ENCODE measurements around the gene MRPS7.
"Not testable (repeated sequence)": the region's sequence is repeated elsewhere in the genome, so short reads cannot be mapped to it uniquely, and the experiment has no call there.

The MRPS7 gene

GRCh38 chr17:75244133-75244866, 17.4 kb upstream of the MRPS7 start:
- no peak for DNase-seq (ENCODE audit: low read depth)

- no peak for DNase-seq (ENCODE audit: low read depth)
These were observed 16.7 kb upstream of the MRPS7 start for GRCh38 chr17:75245011-75245410.

GRCh38 chr17:75246404-75246803, 15.3 kb upstream of the MRPS7 start:
- no peak for DNase-seq (ENCODE audit: low read depth)

GRCh38 chr17:75249564-75249963, 12.1 kb upstream of the MRPS7 start:
- peak; percentile 11 for DNase-seq (ENCODE audit: low read depth)

- peak; percentile 77 for DNase-seq (ENCODE audit: low read depth)
These were observed 11.6 kb upstream of the MRPS7 start for GRCh38 chr17:75250009-75250471.

GRCh38 chr17:75252039-75252816, 9.5 kb upstream of the MRPS7 start:
- DNase-seq (ENCODE audit: low read depth), result no peak

GRCh38 chr17:75255954-75256698, 5.6 kb upstream of the MRPS7 start:
- DNase-seq (ENCODE audit: low read depth), result not testable (repeated sequence)

- not testable (repeated sequence) for DNase-seq (ENCODE audit: low read depth)
These were observed 4.5 kb upstream of the MRPS7 start for GRCh38 chr17:75257228-75257627.

- peak; percentile 58 for DNase-seq (ENCODE audit: low read depth)
These were observed 891 bp upstream of the MRPS7 start for GRCh38 chr17:75260641-75261335.

GRCh38 chr17:75262112-75262606, 480 bp downstream of the MRPS7 start:
- no peak for DNase-seq (ENCODE audit: low read depth)

GRCh38 chr17:75263055-75263454, 1.4 kb downstream of the MRPS7 start:
- DNase-seq (ENCODE audit: low read depth), result no peak

- no peak for DNase-seq (ENCODE audit: low read depth)
These were observed 4.1 kb downstream of the MRPS7 start for GRCh38 chr17:75265614-75266315.

GRCh38 chr17:75266316-75267152, 4.9 kb downstream of the MRPS7 start:
- DNase-seq (ENCODE audit: low read depth), result no peak

GRCh38 chr17:75267153-75267410, 5.4 kb downstream of the MRPS7 start:
- DNase-seq (ENCODE audit: low read depth), result no peak

- DNase-seq (ENCODE audit: low read depth), result no peak
These were observed 5.9 kb downstream of the MRPS7 start for GRCh38 chr17:75267411-75268232.

GRCh38 chr17:75269844-75270217, 8.2 kb downstream of the MRPS7 start:
- no peak for DNase-seq (ENCODE audit: low read depth)

GRCh38 chr17:75270218-75270965, 8.7 kb downstream of the MRPS7 start:
- peak; percentile 51 for DNase-seq (ENCODE audit: low read depth)

GRCh38 chr17:75270966-75271232, 9.2 kb downstream of the MRPS7 start, which contains the start of gene MIF4GD:
Gene MIF4GD, minus strand, starts transcription at chr17:75271231. Its CDS starts 1,036 bp downstream, at chr17:75270195.
- DNase-seq (ENCODE audit: low read depth), result no peak
